Activated CD8-positive, alpha-beta memory T cell treated with anti-CD3 and anti-CD28 coated beads, Interleukin-2, amount 10 ng/mL, durations not matched to agents 7 days and 5 days (primary cell): ENCODE results near the gene CANT1. TPM values are rescaled to one million over a fixed set of nuclear protein-coding genes. Genes with fewer than 3 reads are reported as not detected.
"Not testable (repeated sequence)": the region's sequence is repeated elsewhere in the genome, so short reads cannot be mapped to it uniquely, and the experiment has no call there.

ENCODE experiments used
- ATAC-seq: fragments of 150-1000 bp; cut with Tn5 transposase; one replicate; pipeline ENCODE4 v1.10.0; 2021; ENCODE audit warnings: moderate library complexity
- CTCF ChIA-PET: fragments of 350-600 bp; sonication (Branson Sonifier 250); formaldehyde crosslinking; loops from one replicate; lab custom pipeline; 2021; ENCODE audit warnings: antibody characterized with exemption; lab: Charles Lee
- DNase-seq: peaks from one replicate; pipeline ENCODE4 v3.0.0-alpha.2; 2020
- H3K27ac Mint-ChIP-seq: one replicate; pipeline ENCODE4 v1.8.0; 2021; ENCODE audit warnings: mild to moderate bottlenecking, mixed read lengths
- H3K27me3 Mint-ChIP-seq: one replicate; pipeline ENCODE4 v1.8.0; 2021; ENCODE audit warnings: mixed read lengths
- H3K36me3 Mint-ChIP-seq: one replicate; pipeline ENCODE4 v1.8.0; 2021; ENCODE audit warnings: mild to moderate bottlenecking, mixed read lengths
- H3K4me1 Mint-ChIP-seq: one replicate; pipeline ENCODE4 v1.8.0; 2021; ENCODE audit warnings: mixed read lengths
- H3K4me3 Mint-ChIP-seq: one replicate; pipeline ENCODE4 v1.8.0; 2021; ENCODE audit warnings: mild to moderate bottlenecking, moderate library complexity, mixed read lengths
- H3K9me3 Mint-ChIP-seq: one replicate; pipeline ENCODE4 v1.8.0; 2022; ENCODE audit warnings: low read depth, mixed read lengths
- total RNA-seq, 2 experiments: library from RNA; stranded (reverse); gene quantifications; one replicate each; pipeline ENCODE4 v1.2.3, GENCODE V29; 2021

CANT1 gene
- total RNA-seq, 2 experiments from 2014 or later = 67.2 to 78.3 TPM

- H3K9me3 Mint-ChIP-seq = peaks cover 4% of the 10 kb centered on the region
- H3K4me1 Mint-ChIP-seq = no peaks in the 10 kb centered on the region
- DNase-seq = no peak
- H3K27ac Mint-ChIP-seq = no peak overlapping the region
- no peak overlapping the region for H3K4me3 Mint-ChIP-seq
- no peaks in the 10 kb centered on the region for H3K36me3 Mint-ChIP-seq
- no peak for ATAC-seq
- CTCF ChIA-PET = no interaction called here
- H3K27me3 Mint-ChIP-seq = peaks cover 13% of the 10 kb centered on the region
Observed at GRCh38 chr17:78947235-78948149, 62.1 kb downstream of the CANT1 start.

- peaks cover 4% of the 10 kb centered on the region for H3K9me3 Mint-ChIP-seq
- DNase-seq (no peak), ATAC-seq (no peak)
- no peaks in the 10 kb centered on the region for H3K4me1 Mint-ChIP-seq
- H3K4me3 Mint-ChIP-seq = no peak overlapping the region
- no peaks in the 10 kb centered on the region for H3K36me3 Mint-ChIP-seq
- no peak overlapping the region for H3K27ac Mint-ChIP-seq
- CTCF ChIA-PET = no interaction called here
- H3K27me3 Mint-ChIP-seq = peaks cover 13% of the 10 kb centered on the region
Observed at GRCh38 chr17:78946631-78947030, 62.9 kb downstream of the CANT1 start.

- ATAC-seq (no peak), DNase-seq (no peak)
- peaks cover 4% of the 10 kb centered on the region for H3K9me3 Mint-ChIP-seq
- H3K27ac Mint-ChIP-seq = no peak overlapping the region
- CTCF ChIA-PET = no interaction called here
- no peaks in the 10 kb centered on the region for H3K4me1 Mint-ChIP-seq
- peaks cover 13% of the 10 kb centered on the region for H3K27me3 Mint-ChIP-seq
- no peak overlapping the region for H3K4me3 Mint-ChIP-seq
- H3K36me3 Mint-ChIP-seq = no peaks in the 10 kb centered on the region
Observed at GRCh38 chr17:78946131-78946530, 63.4 kb downstream of the CANT1 start.

GRCh38 chr17:78945455-78945854, 64.1 kb downstream of the CANT1 start:
- not testable (repeated sequence) for H3K9me3 Mint-ChIP-seq, H3K27ac Mint-ChIP-seq, H3K4me1 Mint-ChIP-seq, H3K4me3 Mint-ChIP-seq, ATAC-seq, H3K36me3 Mint-ChIP-seq, DNase-seq
- CTCF ChIA-PET = interaction anchor here (0.8 kb wide), 1 partner anchor 26 kb away, joined by 5 read pairs; no protein-coding TSS in a partner anchor
- H3K27me3 Mint-ChIP-seq = peaks cover 13% of the 10 kb centered on the region

- H3K27me3 Mint-ChIP-seq = peaks cover 13% of the 10 kb centered on the region
- H3K9me3 Mint-ChIP-seq = peaks cover 2% of the 10 kb centered on the region
- H3K36me3 Mint-ChIP-seq = no peaks in the 10 kb centered on the region
- no peaks in the 10 kb centered on the region for H3K4me1 Mint-ChIP-seq
- ATAC-seq (no peak), DNase-seq (no peak)
- no peak overlapping the region for H3K27ac Mint-ChIP-seq
- CTCF ChIA-PET = interaction anchor here (0.8 kb wide), 1 partner anchor 27 kb away, joined by 5 read pairs; no protein-coding TSS in a partner anchor
- no peak overlapping the region for H3K4me3 Mint-ChIP-seq
Observed at GRCh38 chr17:78944956-78945355, 64.6 kb downstream of the CANT1 start.

- no peak for ATAC-seq
- Mint-ChIP-seq H3K4me1 (no peaks in the 10 kb centered on the region), H3K9me3 (no peaks in the 10 kb centered on the region), H3K4me3 (no peak overlapping the region), H3K36me3 (no peaks in the 10 kb centered on the region), H3K27ac (no peak overlapping the region), H3K27me3 (peaks cover 13% of the 10 kb centered on the region)
- CTCF ChIA-PET = interaction anchor here (0.9 to 2.1 kb wide), 3 partner anchors 21 to 102 kb away, joined by 3 to 6 read pairs (median 3); no protein-coding TSS in a partner anchor
- DNase-seq = no peak
Observed at GRCh38 chr17:78944026-78944425, 65.5 kb downstream of the CANT1 start.

Other genes with a start within 250 kb of the CANT1 start
- gene CYTH1, start 227.5 kb downstream of the CANT1 start, total RNA-seq = 100 to 1,000 TPM; 151 to 156 TPM
- gene USP36, start 168.9 kb downstream of the CANT1 start, total RNA-seq = 10 to 100 TPM; 84.5 to 94.3 TPM
- gene CEP295NL, start 106.6 kb downstream of the CANT1 start, total RNA-seq = under 1 TPM in 1 of 2 experiments, not detected in 1; 0.29 TPM
- gene TIMP2, start 84.4 kb downstream of the CANT1 start, total RNA-seq = 1 to 10 TPM; 1.7 to 2.9 TPM
- gene LGALS3BP, start 29.8 kb downstream of the CANT1 start, total RNA-seq = 100 to 1,000 TPM in 1 of 2 experiments, 10 to 100 TPM in 1; 75.7 to 162 TPM
- gene C1QTNF1, start 14.4 kb upstream of the CANT1 start, total RNA-seq = not detected
- gene ENGASE, start 65.1 kb upstream of the CANT1 start, total RNA-seq = 10 to 100 TPM; 42.9 to 45.7 TPM